Kidney glomerular epithelial cell (primary cell): ENCODE measurements around the gene CMTM7.

Experiments used
- DNase-seq: peaks from one replicate; lab custom pipeline; 2025; lab: John Stamatoyannopoulos, UW

Gene CMTM7

DNA sequence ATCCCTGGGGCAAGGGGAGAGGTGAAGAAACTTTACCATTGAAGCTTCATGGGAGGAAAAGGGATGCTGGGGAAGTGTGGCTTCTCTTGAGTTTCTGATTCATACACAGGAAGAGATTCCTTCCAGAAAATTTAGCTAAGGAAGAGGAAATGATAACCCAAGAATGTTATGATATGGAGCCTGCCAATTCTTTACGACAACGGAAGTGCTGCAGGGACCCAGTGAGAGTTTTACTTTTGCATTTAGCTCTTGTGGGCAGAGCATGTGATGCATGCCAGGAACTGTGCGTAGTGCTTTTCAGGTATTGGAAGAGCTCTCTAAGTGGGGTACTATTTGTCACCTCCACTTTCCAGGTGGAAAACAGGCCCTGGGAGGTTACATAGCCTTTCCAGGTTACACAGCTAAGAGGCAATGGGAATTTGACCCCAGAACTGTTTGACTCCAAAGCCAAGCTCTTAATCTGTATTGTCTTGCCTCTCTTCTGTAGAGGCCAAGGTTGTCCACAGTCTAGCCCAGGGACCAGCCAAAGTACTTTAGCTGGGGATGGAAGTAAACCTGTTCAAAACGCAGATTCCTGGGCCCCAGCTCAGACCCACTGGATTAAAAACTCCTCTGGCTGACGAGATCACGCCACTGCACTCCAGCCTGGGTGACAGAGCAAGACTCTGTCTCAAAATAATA, 23.0 kb downstream of the CMTM7 start:
- no peak for DNase-seq

DNA sequence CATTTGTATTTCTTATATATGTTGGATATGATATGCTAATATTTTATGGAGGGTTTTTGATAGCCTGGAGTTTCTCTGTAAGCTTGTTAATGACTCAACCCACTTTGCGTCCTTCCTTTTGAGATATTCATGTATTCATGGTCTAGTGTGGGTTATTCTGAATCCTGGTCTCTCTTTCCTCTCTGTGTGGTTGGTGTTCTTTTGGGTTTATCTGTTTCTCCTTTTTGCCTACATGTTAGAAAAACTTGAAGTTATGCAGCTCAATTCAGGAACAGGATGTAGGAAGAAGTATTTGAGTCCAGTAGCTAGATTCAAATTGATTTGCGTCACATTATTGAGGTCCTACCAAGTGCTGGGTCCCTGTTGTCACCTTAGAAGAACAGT, 28.1 kb downstream of the CMTM7 start:
- DNase-seq: no peak

DNA sequence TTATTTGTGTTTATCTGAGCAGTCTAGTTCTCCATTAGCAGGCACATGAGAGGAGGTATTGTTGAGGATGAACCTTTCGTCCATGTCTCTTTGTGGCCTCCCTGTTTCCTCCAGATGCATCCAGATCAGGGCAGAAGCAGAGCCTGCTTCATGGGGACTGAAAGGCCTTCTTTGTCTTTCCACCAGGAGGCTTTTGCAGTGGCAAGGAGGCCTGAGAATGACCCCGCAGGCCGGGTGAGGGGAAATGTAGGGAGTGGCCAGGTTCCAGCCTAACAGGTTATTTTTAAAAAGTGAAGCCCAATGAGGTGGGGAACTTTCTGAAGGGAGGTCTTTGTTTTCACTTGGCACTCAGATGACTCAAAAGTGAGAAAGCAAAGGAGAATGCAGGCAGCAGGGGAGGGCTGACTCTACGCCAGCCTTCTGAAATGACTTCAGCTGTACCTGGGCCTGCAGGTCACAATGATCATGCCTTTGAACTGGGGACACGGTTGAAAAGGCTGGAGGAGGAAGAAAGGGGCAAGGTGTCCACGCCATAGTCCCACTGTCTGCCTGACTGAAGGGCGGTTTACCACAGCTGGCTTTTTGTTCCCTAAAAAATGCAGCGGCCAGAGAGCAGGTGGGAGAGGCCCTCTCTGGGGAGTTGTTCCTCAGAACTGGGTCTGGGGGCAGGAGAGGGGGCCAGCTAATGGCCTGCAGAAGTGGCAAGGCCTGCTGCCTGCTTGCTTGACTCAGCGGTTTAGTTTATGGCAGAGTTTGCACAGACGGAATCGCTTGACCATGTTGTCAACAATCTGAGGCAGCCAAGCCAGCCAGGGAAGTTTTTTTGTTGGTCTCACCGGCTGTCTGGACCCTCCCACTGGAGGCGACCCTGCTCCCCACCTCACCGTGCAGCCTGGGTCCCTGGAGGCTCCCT, 28.7 kb downstream of the CMTM7 start:
- peak; percentile 88 for DNase-seq

DNA sequence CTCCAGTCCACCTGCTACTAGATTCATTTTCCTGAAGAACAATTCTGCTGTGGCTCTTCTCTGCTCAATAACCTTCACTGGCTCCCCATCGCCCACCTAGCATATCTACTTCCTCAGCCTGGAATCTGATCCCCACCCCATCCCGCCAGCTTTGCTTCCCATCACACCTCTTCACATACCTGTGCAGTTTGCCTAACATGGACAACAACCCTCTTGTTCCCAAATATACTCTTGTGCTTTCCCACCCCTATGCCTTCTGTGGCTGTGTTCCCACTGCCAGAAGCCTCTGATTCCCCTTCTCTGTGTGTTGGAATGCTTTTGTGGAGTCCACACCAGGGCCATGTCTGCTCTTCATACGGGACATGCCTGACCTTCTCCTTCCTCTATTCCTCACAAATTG, 29.5 kb downstream of the CMTM7 start:
- DNase-seq: no peak

DNA sequence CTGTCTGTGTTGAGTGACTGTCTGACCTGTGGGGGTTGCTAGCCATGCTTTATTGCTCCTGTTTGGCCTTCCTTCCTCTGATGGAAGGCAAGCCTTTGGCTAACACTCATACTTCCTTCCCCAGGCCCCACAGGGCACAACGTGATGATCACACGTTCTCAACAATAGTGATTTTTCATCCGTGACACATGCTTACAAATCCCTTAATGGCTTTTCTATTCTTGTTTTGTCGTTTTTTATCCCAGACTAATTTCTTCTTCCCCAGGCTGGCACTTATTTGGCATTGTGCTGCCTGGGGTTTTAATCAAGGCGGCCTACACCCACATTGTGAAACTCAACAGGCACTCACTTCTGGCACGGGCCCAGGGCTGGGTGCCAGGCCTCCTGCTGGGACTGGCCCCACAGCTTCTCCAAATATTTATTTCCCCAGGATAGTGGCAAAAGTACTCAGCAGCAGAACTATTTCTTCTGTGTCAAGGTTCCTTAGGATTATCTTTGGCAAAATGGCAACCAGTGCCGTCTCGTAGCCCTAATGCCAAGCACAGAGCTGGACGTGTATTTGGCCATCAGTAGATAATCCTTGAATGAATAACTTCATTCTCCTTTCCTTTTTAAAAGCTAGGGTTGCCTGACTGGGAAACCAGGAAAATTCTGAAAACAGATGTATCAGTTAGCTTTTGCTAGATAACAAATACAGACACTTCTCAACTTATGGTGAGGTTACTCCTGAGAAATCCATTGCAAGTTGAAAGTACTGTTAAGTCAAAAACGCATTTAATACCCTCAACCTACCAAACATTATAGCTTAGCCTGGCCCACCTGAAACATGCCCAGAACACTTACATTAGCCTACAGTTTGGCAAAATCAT, 30.6 kb downstream of the CMTM7 start:
- DNase-seq: peak; percentile 81

DNA sequence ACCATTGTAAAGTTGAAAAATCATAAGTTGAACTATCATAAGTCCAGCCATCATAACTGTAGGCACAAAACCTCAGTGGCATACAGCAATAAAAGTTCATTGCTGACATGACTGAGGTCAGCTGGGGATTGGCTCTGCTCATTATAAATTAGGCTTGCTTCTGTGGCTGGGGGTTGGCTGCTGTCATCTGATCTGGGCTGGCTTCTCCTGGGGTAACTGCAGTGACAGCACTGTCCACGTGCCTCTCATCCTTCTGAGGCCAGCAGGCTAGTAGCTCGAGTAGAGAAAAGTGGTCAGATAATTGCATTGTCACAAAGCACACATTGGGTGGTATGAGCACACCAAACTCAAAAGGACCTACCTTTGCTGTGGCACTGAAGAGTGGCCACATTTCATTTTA, 31.3 kb downstream of the CMTM7 start:
- DNase-seq: no peak

DNA sequence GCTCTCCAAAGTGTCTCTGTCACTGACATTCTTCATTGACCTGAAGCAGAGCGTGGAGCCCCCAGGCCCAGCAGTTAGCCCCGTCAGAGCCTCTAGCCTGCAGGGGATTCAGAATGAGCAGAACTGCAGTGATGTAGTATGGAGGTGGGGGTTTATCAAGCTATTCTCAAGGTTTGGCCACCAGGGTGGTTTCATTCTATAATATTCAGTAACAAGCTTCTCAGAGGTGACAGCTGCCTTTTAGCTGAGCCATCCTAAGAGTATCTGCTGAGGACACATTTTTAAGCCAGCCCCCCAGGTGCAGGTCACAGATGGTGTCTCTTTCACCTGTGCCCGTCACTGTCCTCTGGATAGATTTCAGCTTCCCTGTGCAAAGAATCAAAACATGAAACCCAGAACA, 31.9 kb downstream of the CMTM7 start:
- DNase-seq: no peak

DNA sequence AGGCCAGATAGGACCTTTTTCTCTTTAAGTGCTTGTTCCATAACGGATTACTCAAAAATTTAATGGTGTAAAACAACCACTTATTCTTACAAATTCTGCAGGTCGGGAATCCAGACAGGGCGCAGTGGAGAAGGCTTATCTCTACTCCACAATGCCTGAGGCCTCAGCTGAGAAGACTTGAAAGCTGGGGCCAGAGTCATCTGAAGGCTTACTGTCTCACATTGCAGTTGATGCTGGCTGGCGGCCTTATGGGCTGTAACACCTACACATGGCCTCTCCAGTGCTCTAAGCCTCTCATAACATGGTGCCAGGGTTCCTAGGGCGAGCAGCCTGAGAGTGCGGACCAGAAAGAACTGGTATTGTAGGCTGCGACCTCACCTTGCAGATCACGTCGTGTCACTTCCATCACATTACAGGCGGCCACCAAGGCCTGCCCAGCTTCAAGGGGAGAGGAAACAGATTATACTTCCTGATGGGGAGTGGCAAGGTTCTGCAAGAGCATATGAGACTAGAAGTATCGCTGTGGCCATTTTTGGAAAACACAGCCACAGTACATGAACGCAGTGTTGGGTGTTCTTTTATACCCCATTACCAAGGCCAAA, 32.4 kb downstream of the CMTM7 start:
- DNase-seq: no peak

DNA sequence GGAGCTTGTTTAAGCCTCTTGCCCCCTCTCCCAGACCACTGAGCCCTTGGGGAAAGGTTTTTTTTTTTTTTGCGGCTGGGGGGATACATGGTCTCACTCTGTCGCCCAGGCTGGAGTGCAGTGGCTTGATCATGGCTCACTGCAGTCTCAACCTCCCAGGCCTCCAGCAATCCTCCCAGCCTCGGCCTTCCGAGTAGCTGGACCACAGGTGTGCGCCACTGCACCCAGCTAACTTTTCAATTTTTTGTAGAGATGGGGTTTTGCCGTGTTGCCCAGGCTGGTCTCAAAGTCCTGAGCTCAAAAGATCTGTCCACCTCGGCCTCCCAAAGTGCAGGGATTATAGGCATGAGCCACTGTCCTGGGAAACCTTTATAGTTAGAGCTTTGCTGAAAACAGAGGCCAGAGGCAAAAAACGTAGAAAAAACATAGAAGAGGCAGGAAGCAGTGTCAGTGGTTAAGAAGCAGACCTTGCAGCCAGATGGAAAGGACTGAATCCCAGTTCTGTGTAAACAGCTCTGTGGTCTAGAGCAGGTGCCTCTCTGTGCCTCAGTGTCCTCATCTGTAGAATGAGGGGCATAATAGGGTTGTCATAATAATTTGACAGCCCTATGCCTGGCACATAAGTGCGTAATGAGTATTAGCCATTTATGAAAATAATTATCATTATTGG, 33.1 kb downstream of the CMTM7 start:
- no peak for DNase-seq

DNA sequence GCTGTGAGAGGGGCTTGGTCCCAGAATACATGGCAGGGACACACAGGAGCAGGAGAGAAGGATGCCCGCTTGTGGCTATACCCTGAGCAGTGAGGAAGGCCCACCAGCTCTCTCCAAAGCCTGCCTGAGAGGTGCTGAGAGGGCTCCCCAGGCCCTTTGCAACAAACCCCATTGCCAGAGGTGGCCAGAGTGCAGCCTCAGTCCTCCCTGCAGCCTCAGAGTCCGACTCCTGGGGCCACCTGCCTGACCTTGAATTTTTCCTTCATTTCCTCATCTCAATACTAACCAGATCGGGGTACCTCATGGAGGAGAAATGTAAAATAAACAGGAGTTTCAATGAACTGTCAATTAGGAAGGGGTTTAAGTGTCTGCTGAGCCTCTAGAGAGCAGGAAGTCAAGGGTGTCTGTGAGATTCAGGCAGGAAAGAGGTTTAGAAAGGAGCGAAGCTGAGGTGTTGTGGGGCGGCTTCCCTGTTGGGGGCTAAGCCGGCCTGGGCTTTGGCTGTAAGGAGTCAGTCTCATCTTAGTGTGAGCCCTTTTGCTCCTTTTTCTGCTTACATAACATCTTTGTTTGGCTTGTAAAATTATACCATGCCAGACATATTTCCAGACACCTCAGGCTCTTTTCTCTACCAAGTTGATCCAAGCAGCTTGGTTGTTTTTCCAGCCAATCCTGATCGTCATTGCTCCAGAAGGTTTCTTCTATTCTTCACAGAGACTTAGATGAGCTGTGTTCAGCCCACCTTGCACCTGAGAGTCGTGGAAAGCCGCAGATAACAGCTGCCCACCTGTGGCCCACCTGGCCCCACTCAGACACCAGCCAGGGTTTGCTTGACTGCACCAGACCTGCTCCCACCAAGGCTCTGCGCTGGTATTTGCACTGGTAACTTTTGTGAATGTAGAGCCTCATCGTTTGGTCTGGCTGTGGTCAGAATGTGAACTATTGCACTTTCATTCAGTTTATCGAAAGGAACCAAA, 36.7 kb downstream of the CMTM7 start:
- DNase-seq: no peak

DNA sequence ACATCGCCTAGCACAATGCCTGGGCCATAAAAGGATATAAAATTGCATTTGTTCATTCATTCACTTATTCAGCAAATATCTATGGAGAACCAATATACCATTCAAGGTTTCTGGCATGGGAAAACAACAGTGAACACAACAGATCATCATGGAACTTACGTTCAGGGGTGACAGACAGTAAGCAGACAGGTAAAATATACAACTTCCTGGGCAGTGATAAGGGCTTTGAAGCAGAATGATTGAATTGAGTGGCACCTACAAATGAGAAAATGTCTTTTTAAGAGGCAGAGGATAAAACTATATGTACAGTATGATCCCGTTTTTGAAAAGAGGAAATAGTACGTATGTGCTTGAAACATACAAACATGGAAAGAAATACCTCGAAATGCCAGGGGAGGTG, 39.2 kb downstream of the CMTM7 start:
- DNase-seq: no peak

DNA sequence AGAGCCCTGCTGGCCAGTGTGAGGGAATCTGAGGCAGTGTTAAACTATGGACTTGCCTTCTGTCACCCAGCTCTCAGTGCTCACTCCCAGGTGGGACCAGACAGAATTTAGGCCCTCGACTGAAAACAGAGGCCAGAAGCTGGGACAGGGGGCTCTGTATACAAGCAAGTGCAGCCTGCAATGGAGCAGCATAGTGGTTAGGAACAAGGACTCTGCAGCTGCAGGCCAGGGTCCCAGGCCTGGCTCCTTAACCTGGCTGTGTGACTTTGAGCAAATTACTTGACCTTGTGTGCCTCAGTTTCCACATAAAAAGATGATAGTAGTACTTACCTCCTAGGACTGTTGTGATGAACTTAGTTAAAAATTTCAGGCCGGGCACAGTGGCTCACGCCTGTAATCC, 39.8 kb downstream of the CMTM7 start:
- no peak for DNase-seq

DNA sequence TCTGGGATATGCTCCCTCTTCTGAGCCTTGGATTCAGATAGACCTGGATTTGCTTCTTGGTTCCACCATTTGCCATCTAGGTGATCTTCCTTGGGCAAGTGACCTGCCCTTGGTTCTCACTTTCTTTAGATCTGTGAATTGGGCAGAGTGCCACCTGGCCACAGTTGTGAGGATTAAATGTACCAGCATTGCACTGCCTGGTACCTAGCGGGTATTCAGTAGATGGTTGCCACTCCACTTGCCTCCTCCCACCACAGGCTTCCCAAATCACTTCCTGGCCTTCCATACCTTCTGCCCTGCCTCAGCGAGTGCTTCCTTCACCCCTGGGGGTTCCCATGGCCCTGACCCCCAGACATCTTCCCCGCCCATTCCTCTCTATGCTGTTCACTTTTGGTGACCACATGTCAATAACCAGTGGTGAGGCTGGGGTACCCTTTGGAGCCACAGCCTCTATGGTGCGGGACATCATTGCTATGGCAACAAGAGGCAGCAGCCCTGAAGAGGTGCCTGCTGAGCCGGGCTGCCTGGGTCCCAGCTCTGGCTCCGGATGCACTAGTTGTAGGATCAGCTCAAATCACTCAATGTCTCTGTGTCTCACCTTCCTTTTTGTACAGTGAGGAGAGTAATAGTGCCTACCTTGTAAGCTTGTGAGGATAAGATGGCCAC, 40.5 kb downstream of the CMTM7 start:
- DNase-seq: no peak

DNA sequence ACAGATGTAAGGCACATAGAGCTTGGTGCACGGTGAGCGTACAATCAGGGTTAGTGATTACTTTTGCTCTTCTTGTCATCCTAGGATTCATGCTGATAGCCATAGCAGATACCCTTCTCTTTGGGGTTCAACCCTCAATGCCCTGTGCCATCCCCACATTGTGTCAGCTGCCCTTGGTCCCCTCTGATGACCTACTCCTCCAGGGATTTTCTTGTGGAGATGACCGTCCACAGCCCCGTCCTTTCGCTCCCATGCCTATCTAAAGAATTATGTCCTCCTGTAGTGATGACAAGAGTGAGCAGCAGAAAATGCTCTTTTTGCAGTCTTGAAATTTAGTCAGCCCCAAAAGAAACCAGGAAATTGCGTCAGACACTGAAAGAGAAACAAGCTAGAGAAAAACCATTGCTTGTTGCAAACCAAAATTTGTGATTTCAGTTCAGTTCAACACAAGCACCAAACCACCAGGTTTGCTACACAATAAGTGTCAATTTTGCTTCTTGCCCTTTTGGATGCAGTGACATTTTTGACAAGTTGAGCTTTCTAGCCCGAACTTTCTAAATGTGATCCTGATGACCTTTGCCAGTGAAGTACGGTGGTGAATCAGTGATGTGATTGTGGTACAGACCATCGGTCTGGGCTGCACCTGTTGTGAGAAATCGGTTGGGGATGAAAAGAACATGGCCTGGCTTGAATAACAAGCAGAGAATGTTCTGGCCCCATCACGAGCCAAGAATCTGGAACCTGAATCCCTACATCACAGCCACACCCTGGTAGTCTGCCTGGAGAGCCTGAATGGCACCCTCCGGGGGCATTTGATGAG, 41.3 kb downstream of the CMTM7 start:
- DNase-seq: no peak

DNA sequence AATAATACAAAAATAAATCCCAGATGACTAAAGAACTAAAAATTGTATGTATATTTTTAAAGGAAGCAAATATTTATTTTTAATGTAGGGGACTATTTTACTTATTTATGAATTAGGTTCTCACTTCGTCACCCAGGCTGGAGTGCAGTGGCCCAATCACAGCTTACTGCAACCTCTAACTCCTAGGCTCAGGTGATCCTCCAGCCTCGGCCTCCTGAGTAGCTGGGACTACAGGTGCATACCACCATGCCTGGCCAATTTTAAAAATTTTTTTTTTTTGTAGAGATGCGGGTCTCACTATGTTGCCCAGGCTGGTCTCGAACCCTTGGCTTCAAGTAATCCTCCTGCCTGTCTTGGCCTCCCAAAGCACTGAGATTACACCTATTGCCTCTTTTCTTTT, 42.6 kb downstream of the CMTM7 start:
- no peak for DNase-seq

DNA sequence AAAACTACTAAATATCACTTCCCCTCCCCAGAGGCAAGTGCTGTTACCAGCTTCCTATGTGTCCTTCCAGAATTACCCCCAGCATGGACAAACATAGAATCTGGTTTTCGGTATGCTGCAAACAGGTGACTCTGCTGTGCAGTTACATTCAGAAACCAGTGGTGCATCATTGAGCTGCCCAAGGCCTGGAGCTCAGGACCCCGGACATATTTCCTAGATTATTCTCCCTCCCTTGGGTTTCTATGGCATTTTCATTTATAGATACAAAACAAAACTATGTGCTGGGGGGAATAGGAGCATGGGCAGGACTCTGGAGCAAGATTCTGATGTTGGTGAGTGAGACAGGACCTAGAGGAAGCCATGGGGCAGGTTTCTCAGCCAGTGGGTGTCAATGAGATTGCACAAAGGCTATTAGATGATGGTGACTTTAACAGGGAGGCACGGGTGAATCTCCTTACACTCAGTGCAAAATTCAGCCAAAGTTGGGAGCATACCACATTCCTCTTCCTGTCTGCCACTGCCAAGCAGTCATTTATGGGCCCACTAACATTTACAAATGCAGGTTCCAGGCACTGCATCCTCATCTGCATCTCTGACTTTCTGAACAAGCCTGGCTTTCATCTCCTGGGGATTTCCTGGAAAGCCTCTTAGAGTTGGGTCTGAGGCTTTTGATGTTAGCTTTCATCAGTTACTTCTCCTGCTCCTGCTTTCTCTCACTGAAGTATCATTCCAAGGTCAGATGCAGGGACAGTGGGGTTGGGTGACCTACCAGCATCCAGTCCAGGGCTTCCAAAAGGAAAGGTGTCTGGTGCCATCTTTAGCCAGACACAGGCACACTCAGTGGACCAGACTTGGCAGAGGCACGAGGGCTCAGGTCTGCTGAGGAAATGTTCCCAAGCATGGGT, 44.5 kb downstream of the CMTM7 start:
- no peak for DNase-seq

DNA sequence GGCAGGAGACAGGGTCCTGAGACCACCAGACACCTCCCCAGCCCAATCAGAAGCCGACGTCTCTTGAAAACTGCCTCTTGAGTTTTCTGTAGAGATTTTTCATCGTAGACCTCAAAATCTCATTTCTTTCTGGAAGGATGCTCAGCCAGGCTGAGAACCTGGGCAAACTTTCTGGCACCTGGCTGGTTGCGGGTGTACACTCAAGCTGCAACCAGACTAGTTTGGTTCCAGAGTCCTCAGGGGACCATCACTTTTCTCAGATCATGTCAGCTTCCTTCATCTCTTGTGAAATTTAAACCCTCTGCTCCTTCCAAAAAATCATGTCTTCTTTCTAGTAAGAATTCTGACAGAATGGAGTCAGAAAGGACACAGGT, 45.1 kb downstream of the CMTM7 start:
- DNase-seq: no peak

DNA sequence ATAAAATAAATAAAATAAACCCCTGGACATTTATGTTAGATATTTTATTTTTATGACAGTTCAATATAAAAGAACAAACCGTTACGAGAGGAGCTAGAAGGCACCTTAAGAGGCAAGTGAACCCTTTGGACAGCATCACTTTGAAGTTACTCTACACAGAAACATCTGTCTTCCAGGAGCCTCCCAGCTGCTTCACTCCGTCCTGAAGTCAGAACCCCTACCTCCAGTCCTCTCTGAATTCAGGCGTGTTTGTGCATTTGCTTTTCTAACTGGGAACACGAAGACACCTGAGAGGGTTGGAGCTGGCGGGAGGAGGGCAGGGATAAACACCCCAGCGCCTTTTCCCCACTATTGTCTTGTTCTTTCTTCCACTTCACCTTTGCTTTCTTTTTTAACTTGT, 46.2 kb downstream of the CMTM7 start:
- no peak for DNase-seq
